AG08395 (cell line): Measurements from ENCODE around the gene SLITRK4.

ENCODE experiments used
- DNase-seq: peaks from one replicate; pipeline ENCODE4 v3.0.0; 2012; ENCODE audit warnings: mixed read lengths, low spot score

Gene SLITRK4

GRCh38 chrX:143635915-143636314 lies at the start of gene SLITRK4:
Gene SLITRK4 (minus strand): TSS chrX:143636101. CDS start chrX:143631108, 4,993 bp downstream.
- DNase-seq: no peak

- no peak for DNase-seq
Measured at GRCh38 chrX:143683486-143683885, 47.6 kb upstream of the SLITRK4 start.

DNA sequence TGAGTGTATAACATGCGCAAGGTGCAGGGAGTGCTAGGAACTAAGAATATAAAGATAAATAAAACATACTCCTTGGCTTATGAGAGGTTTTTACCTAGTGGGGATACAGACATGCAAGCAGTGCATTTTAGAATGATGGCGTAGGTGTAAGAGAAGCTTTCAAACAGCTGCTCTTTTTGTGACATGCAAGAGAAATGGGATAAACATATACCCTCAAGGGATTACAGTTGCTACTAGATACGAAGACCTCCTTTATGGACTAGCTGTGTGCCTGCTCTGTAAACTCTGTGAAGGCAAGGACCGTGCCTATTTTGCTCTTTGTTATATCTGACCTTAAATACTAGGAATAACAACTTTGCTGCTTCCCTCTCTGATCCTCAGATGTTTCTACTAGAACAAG lies 39.0 kb upstream of the SLITRK4 start:
- no peak for DNase-seq

- no peak for DNase-seq
Measured at GRCh38 chrX:143669395-143669794, 33.5 kb upstream of the SLITRK4 start.

DNA sequence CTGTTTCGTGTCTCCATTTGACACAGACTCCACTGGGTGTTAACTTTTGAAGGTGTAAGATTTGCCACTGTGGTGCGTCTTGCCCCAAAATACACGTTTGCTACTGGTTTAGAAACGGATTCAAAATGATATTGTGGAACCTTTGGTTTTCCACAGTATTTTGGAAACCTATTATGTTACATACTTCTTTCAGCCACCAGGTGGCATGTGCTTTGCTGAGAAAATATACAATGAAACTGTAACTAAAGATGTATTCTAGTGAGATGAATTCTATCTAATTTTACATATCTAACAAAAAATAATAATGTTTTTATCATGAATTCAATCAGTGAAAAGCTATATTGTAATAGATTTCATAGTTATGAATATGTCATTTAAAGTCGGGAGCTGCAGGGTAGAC lies 28.4 kb upstream of the SLITRK4 start:
- peak; percentile 2 for DNase-seq

DNA sequence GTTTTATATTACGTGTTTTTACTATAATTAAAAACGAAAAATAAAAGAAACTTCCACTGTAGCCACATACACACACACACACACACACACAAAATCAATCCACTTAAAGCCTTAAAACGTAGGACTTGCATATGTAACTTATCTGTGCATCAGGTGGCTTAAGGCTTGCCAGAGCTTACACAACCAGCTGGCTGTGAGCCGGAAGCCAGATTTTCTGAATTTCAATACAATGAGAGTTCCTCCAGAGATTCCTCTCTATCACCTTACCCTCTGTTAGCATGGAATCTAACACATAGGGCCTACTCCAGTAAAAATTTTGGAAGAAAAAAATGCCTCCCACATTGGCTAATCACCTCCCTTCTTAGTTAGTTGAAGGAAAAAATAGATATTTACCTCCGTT lies 27.9 kb upstream of the SLITRK4 start:
- no peak for DNase-seq

DNA sequence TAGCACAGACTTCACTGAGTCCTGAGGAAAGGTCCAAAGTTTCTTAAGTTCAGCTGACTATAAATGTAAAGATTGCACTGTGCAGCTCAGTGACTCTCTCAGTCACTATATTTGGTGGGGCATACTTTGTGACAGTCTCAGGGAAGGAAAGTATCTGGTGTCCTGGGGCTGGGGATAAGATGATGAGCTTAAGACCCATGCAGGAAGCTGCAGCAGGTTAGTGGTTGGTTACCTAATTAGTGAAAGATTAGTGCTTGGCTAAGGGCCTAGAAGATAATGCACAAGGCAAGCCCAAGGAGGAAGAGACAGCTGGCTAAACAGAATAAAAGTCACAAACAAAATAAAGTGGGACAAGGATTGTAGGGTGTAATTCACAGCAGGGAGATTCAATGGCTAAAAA lies 25.4 kb upstream of the SLITRK4 start:
- no peak for DNase-seq

- no peak for DNase-seq
Measured at GRCh38 chrX:143648705-143649104, 12.8 kb upstream of the SLITRK4 start.

DNA sequence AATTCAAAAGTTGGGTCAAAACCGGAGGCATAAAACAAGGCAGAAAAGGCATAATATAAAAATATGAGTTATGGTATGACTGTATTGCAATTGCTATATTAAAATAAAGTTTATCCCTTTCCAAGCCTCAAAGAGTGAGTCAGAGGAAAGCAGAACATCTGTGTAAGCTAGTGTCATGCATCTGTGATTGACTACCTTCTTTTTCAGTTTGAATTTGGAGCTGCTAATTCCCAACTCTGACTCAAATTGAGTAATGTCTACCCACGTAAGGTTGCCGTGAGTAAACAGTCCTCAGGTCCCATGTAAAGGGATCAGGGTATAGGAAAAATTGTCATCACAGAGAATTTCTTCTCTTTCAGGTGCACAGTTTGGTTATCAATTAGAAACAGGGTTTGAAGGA lies 6.5 kb upstream of the SLITRK4 start:
- no peak for DNase-seq

GRCh38 chrX:143636831-143637230 lies 930 bp upstream of the SLITRK4 start:
- no peak for DNase-seq

DNA sequence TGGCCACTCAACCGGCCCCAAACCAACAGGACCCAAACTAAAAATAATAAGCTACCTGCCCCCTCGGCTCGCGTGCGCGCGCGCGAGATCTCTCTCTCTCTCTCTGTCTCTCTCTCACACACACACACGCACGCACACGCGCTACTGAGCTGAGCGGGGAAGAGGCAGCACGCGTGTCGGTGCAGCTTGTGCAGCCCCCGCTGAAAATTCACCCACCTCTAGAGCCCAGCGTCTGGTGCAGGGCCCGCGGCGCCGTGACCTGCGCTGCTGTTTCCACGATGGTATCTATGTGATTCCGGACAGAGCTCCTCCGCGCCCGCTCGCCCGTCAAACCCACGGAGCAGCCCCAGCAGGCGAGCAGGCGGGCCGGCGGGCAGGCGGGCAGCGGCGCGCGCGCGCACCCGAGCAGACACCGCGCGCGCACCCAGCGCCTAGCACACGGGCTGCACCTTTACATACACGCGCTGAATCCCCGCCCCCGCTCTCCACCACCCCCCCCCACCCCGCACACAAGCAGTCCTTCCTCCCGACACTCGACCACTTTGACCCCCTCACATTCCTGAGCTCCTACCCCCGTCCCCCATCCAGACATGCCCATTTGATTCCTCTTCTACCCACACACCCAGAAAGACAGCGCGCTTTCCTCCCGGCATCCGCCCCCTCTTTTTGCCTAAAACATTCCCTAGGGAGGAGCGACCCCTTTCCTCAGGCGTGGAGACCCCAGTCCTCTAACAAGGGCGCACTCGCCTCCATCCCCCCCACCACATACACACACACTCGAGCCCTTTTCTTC lies 1.0 kb downstream of the SLITRK4 start:
- DNase-seq: no peak

GRCh38 chrX:143634309-143634662 lies 1.6 kb downstream of the SLITRK4 start:
- no peak for DNase-seq

GRCh38 chrX:143633461-143634308 lies 2.2 kb downstream of the SLITRK4 start:
- DNase-seq: no peak

DNA sequence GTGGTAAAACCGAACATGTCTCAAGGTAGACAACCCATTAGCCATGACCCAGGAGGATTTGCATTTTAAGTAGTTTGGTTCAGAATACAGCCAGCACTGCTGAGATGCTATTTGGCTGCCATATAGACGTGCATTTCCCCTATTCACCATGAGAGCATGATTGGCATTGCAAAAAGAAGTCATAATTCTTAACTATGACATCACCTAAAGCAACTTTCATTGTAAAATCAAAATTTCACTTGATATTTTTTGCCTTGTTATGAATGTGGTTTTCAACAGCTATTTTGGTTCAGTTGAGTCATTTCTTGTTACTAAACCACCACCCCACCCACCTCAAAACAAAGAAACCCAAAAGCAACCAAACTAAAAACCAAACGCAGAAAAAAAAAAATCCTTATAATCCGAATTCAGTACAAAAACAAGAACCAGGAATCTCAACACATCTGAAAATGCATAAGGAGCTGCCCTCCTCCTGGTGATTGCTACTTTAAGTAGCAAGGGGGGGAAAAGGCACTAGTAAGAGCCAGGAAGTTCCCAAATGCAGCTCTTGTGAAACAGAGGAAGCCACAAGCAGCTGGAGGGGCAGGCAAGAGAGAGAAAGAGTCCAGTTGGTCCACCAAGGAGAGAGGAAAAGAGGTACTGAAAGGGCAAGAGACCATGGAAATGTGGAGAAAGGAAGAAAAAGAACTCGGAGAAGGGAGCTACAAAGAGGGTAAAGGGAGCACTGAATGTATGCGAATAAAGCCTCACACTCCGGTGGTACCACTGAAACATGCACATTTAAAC lies 3.1 kb downstream of the SLITRK4 start:
- no peak for DNase-seq

- DNase-seq: no peak
Measured at GRCh38 chrX:143623657-143624056, 12.2 kb downstream of the SLITRK4 start.

GRCh38 chrX:143621276-143621675 lies 14.6 kb downstream of the SLITRK4 start:
- no peak for DNase-seq

GRCh38 chrX:143615851-143616250 lies 20.1 kb downstream of the SLITRK4 start:
- DNase-seq: no peak

- no peak for DNase-seq
Measured at GRCh38 chrX:143601809-143602208, 34.1 kb downstream of the SLITRK4 start.

DNA sequence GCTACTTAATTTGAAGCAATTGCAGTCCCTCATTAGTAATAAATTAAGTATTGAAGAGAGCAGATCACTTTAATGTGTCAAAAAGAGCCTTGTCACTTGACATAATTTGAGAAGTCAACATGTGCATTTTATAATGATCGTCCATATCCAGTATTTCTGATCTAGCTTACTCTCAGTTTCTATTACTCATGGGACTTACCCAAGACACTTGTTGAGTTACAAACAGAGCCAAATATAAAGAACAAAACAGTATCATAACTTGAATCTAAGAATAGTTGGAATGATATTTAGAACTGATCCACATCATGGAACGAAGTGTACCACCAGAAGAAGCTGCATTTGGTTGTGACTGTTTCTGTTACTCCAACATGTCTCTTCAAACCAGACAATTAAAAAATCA lies 54.7 kb downstream of the SLITRK4 start:
- DNase-seq: no peak

DNA sequence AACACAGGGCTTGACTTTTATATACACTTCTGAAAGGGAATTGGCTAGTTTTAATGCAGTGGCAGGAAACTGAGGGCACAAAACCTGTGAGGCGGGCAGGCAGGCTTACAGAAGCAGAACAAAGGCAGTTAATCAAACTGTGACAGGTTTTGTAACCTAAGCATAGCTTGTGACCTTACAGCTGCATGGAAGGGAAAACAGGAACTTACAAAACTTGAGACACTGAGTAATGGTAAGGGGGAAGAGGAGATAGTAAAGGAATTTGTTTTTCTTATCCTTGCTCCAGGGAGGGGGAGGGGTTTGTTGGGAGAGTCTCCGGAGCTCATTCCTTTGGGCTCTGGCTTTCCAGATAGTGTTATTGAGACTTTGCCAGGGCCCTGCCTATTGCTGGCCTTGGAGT lies 55.6 kb downstream of the SLITRK4 start:
- DNase-seq: no peak
